SK-N-SH (cell line): Measurements from ENCODE around the gene ZNF641. TPM values are rescaled to one million over a fixed set of nuclear protein-coding genes. Genes with fewer than 3 reads are reported as not detected.
"Not testable (repeated sequence)": the region's sequence is repeated elsewhere in the genome, so short reads cannot be mapped to it uniquely, and the experiment has no call there.

Source experiments
- CTCF ChIA-PET: fragments of 300-600, 350-600 bp; formaldehyde crosslinking; extraction: SDS; loops from one replicate; lab custom pipeline; 2021; lab: Yijun Ruan, JAX
- POLR2A ChIA-PET: fragments of 350-600 bp; sonication (Branson Sonifier 250); formaldehyde crosslinking; extraction: SDS; loops from one replicate; lab custom pipeline; 2020; ENCODE audit warnings: antibody characterized with exemption, inconsistent platforms; lab: Yijun Ruan, JAX
- DNase-seq: peaks from one replicate; pipeline ENCODE4 v3.0.0; 2012
- H2AFZ ChIP-seq: fragments of 200-600 bp; sonication (generic); 2 replicates; pipeline ENCODE4 v1.8.1; 2016; ENCODE audit warnings: antibody characterized with exemption, mild to moderate bottlenecking, low read depth
- H3F3A ChIP-seq: fragments of 200-600 bp; sonication (generic); replicated peaks from 2 replicates; pipeline ENCODE3; 2016; ENCODE audit warnings: antibody characterized with exemption, mild to moderate bottlenecking; ENCODE audit not compliant: insufficient read depth
- H3K27ac ChIP-seq, 2 experiments: fragments of 200-500 bp in 1 of 2; fragments of 200-600 bp in 1 of 2; sonication (Bioruptor generic) in 1 of 2; sonication (generic), shearing (Covaris generic) in 1 of 2; 2 replicates each; pipeline versions ENCODE4 v1.5.1 to v1.6.1; 2014 to 2016; ENCODE audit warnings: low read depth in 2 of 2, inconsistent platforms in 1 of 2, low read length in 1 of 2, mild to moderate bottlenecking in 1 of 2, mixed read lengths in 1 of 2
- H3K27me3 ChIP-seq: fragments of 200-600 bp; sonication (generic), shearing (Covaris generic); 2 replicates; pipeline ENCODE4 v1.6.1; 2016; ENCODE audit warnings: mixed run types; ENCODE audit not compliant: insufficient read depth
- H3K36me3 ChIP-seq, 2 experiments: fragments of 200-500 bp in 1 of 2; fragments of 200-600 bp in 1 of 2; sonication (Bioruptor generic) in 1 of 2; sonication (generic) in 1 of 2; replicated peaks in 1 of 2; 2 replicates each; pipeline versions ENCODE3 to v1.5.1; 2014 to 2016; ENCODE audit warnings: low read length in 1 of 2, mild to moderate bottlenecking in 1 of 2; ENCODE audit not compliant: insufficient read depth in 2 of 2, control insufficient read depth in 1 of 2
- H3K4me1 ChIP-seq, 2 experiments: fragments of 200-500 bp in 1 of 2; fragments of 200-600 bp in 1 of 2; sonication (Bioruptor generic) in 1 of 2; sonication (generic), shearing (Covaris generic) in 1 of 2; 2 replicates each; pipeline versions ENCODE4 v1.5.1 to v1.6.1; 2014 to 2016; ENCODE audit warnings: low read depth in 1 of 2, low read length in 1 of 2, mixed run types in 1 of 2; ENCODE audit not compliant: insufficient read depth in 2 of 2, control insufficient read depth in 1 of 2
- H3K4me2 ChIP-seq: fragments of 200-600 bp; sonication (generic), shearing (Covaris generic); 2 replicates; pipeline ENCODE4 v1.6.1; 2017; ENCODE audit warnings: mixed run types
- H3K4me3 ChIP-seq, 2 experiments: fragments of 200-500 bp in 1 of 2; fragments of 200-600 bp in 1 of 2; sonication (Bioruptor generic) in 1 of 2; sonication (generic), shearing (Covaris generic) in 1 of 2; 2 replicates each; pipeline versions ENCODE4 v1.5.1 to v1.8.1; 2014 to 2016; ENCODE audit warnings: low read depth in 2 of 2, inconsistent platforms in 1 of 2, low read length in 1 of 2, mild to moderate bottlenecking in 1 of 2, mixed read lengths in 1 of 2, moderate library complexity in 1 of 2
- H3K79me2 ChIP-seq: fragments of 200-600 bp; sonication (generic); 2 replicates; pipeline ENCODE4 v1.8.1; 2017; ENCODE audit warnings: mild to moderate bottlenecking; ENCODE audit not compliant: insufficient read depth
- H3K9ac ChIP-seq: fragments of 200-600 bp; sonication (generic); 2 replicates; pipeline ENCODE4 v1.6.1; 2017; ENCODE audit warnings: mixed run types
- H3K9me2 ChIP-seq: fragments of 200-600 bp; sonication (generic); 2 replicates; pipeline ENCODE4 v1.6.1; 2017; ENCODE audit warnings: mixed run types
- H3K9me3 ChIP-seq: fragments of 200-600 bp; sonication (generic); 2 replicates; pipeline ENCODE4 v1.6.1; 2017; ENCODE audit warnings: mixed run types, mild to moderate bottlenecking, moderate library complexity
- H4K20me1 ChIP-seq: fragments of 200-600 bp; sonication (generic); 2 replicates; pipeline ENCODE4 v1.6.1; 2017; ENCODE audit warnings: mild to moderate bottlenecking, mixed run types; ENCODE audit not compliant: insufficient read depth
- EZH2phosphoT487 ChIP-seq: fragments of 200-600 bp; sonication (generic); IDR thresholded peaks from 2 replicates; pipeline ENCODE4 v1.6.1; 2017; ENCODE audit warnings: low read depth, mixed run types, mild to moderate bottlenecking, antibody characterized with exemption, moderate library complexity, borderline replicate concordance
- FOXJ3 ChIP-seq: sonication (generic); formaldehyde crosslinking; IDR thresholded peaks from 2 replicates; pipeline ENCODE4 v1.5.1; 2020; ENCODE audit warnings: mild to moderate bottlenecking, missing genetic modification reagents
- FOXM1 ChIP-seq: IDR thresholded peaks from 2 replicates; pipeline ENCODE4 v1.4.0; 2012; ENCODE audit warnings: low read depth, mild to moderate bottlenecking
- GATA2 ChIP-seq: sonication (generic); formaldehyde crosslinking; IDR thresholded peaks from 2 replicates; pipeline ENCODE4 v1.5.0; 2020; ENCODE audit warnings: mild to moderate bottlenecking, missing genetic modification reagents
- MEF2A ChIP-seq: IDR thresholded peaks from 2 replicates; pipeline ENCODE4 v1.4.0; 2012; ENCODE audit warnings: low read depth, borderline replicate concordance
- POLR2AphosphoS5 ChIP-seq: IDR thresholded peaks from 2 replicates; pipeline ENCODE4 v1.6.1; 2012; ENCODE audit warnings: low read depth, low read length
- RXRA ChIP-seq: IDR thresholded peaks from 2 replicates; pipeline ENCODE4 v1.4.0; 2012; ENCODE audit warnings: low read depth, mild to moderate bottlenecking, borderline replicate concordance
- SMC3 ChIP-seq: IDR thresholded peaks from 2 replicates; pipeline ENCODE4 v1.6.1; 2012; ENCODE audit warnings: low read depth, low read length, improper control_type of control experiment
- TCF12 ChIP-seq: IDR thresholded peaks from 2 replicates; pipeline ENCODE4 v1.4.0; 2012
- TEAD4 ChIP-seq: IDR thresholded peaks from 2 replicates; pipeline ENCODE4 v1.4.0; 2012; ENCODE audit warnings: mild to moderate bottlenecking, borderline replicate concordance; ENCODE audit not compliant: insufficient read depth
- YY1 ChIP-seq: IDR thresholded peaks from 2 replicates; pipeline ENCODE4 v1.4.0; 2012; ENCODE audit warnings: low read depth, mild to moderate bottlenecking
- WGBS: methylation state at CpG from one replicate; pipeline ENCODE4 v1.1.6; 2017; ENCODE audit warnings: low lambda C conversion rate; 5-methylcytosine and 5-hydroxymethylcytosine counted together
- polyA plus RNA-seq, 3 experiments: library from polyadenylated mRNA; depleted of rRNA; stranded (reverse); fragments of >200 nt; gene quantifications; 2 replicates each; pipeline ENCODE4 v1.2.3, GENCODE V29; 2012
- TF ChIP-seq, protein P1 (sequence below): IDR thresholded peaks from 2 replicates; pipeline ENCODE4 v1.6.1; 2012; ENCODE audit warnings: mild to moderate bottlenecking, low read depth, low read length, moderate library complexity
- TF ChIP-seq, protein P2 (sequence below): fragments of 150-350 bp; IDR thresholded peaks from 2 replicates; pipeline ENCODE4 v1.6.1; 2016; ENCODE audit warnings: mild to moderate bottlenecking, low read depth, low read length
- TF ChIP-seq, protein P3 (sequence below): IDR thresholded peaks from 2 replicates; pipeline ENCODE4 v1.4.0; 2012; ENCODE audit warnings: low read depth, borderline replicate concordance

ZNF641 gene
- polyA plus RNA-seq, 1 of the 3 experiments (the other 2 are of a cell fraction), result 1.9 TPM

DNA sequence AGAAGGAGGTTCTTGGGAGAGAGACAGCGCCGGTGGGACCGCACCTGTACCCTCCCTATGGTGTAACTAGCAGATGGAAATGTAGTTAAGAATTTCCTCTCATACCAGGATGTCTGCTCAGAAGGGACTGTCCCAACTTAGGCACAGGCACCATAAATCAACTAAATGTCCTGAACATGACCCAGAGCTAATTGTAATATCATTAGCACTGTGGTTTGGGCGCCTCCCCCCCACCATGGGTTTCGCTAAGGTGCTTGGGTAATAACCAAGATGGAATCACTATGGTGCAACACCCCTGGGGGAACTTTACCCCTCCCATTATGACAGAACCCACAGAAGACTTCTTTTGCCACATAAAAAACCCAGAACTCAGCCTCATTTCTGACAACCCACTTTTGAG, 15.9 kb downstream of the ZNF641 start:
- Histone ChIP-seq H3K9me3 (no peaks in the 10 kb centered on the region), H3K27me3 (no peaks in the 10 kb centered on the region), H3K27ac (no peak overlapping the region), H3K36me3 (no peaks in the 10 kb centered on the region), H3F3A (no peaks in the 10 kb centered on the region), H2AFZ (no peak overlapping the region), H3K79me2 (no peaks in the 10 kb centered on the region)
- CTCF ChIA-PET, result no interaction called here
- no peak for DNase-seq
- WGBS, result 87% methylated on average over 4 of the region's 5 CpGs
- no peak for TF ChIP-seq GATA2 (CRISPR knock-in tag)
- TF ChIP-seq FOXM1, result no peak
- no peak for TF ChIP-seq FOXJ3 (CRISPR knock-in tag)
- TF ChIP-seq POLR2AphosphoS5, result no peak
- TF ChIP-seq SMC3, result no peak
- TF ChIP-seq, protein P1, sequence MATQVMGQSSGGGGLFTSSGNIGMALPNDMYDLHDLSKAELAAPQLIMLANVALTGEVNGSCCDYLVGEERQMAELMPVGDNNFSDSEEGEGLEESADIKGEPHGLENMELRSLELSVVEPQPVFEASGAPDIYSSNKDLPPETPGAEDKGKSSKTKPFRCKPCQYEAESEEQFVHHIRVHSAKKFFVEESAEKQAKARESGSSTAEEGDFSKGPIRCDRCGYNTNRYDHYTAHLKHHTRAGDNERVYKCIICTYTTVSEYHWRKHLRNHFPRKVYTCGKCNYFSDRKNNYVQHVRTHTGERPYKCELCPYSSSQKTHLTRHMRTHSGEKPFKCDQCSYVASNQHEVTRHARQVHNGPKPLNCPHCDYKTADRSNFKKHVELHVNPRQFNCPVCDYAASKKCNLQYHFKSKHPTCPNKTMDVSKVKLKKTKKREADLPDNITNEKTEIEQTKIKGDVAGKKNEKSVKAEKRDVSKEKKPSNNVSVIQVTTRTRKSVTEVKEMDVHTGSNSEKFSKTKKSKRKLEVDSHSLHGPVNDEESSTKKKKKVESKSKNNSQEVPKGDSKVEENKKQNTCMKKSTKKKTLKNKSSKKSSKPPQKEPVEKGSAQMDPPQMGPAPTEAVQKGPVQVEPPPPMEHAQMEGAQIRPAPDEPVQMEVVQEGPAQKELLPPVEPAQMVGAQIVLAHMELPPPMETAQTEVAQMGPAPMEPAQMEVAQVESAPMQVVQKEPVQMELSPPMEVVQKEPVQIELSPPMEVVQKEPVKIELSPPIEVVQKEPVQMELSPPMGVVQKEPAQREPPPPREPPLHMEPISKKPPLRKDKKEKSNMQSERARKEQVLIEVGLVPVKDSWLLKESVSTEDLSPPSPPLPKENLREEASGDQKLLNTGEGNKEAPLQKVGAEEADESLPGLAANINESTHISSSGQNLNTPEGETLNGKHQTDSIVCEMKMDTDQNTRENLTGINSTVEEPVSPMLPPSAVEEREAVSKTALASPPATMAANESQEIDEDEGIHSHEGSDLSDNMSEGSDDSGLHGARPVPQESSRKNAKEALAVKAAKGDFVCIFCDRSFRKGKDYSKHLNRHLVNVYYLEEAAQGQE, result no peak
- TF ChIP-seq YY1, result no peak
- TF ChIP-seq TEAD4, result no peak
- no peak for TF ChIP-seq TCF12
- no peak for TF ChIP-seq RXRA
- TF ChIP-seq, protein P2, sequence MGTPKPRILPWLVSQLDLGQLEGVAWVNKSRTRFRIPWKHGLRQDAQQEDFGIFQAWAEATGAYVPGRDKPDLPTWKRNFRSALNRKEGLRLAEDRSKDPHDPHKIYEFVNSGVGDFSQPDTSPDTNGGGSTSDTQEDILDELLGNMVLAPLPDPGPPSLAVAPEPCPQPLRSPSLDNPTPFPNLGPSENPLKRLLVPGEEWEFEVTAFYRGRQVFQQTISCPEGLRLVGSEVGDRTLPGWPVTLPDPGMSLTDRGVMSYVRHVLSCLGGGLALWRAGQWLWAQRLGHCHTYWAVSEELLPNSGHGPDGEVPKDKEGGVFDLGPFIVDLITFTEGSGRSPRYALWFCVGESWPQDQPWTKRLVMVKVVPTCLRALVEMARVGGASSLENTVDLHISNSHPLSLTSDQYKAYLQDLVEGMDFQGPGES, result no peak
- no peak for TF ChIP-seq MEF2A
- TF ChIP-seq, protein P3, sequence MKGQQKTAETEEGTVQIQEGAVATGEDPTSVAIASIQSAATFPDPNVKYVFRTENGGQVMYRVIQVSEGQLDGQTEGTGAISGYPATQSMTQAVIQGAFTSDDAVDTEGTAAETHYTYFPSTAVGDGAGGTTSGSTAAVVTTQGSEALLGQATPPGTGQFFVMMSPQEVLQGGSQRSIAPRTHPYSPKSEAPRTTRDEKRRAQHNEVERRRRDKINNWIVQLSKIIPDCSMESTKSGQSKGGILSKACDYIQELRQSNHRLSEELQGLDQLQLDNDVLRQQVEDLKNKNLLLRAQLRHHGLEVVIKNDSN, result no peak
- no peak for TF ChIP-seq EZH2phosphoT487
- TF ChIP-seq, all 33 proteins: peak for 0
- Histone ChIP-seq H4K20me1 (no peaks in the 10 kb centered on the region), H3K9me2 (no peaks in the 10 kb centered on the region), H3K4me3 (no peak overlapping the region), H3K4me1 (no peaks in the 10 kb centered on the region), H3K9ac (no peak overlapping the region), H3K4me2 (no peak overlapping the region)
- POLR2A ChIA-PET, result no interaction called here

DNA sequence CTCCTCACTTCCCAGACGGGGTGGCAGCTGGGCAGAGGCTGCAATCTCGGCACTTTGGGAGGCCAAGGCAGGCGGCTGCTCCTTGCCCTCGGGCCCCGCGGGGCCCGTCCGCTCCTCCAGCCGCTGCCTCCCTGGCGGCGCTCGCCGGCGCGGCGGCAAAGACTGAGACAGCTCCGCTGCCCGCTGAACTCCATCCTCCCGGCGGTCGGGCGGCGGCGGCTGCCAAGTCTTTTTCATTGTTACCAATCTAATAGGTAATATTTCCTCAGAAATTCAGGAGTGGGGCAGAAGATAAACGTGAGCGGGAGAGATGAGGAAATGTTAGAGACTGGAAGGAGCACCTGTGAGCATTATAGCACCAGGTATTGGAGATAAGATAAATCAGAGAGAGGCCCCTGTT, 17.0 kb downstream of the ZNF641 start:
- WGBS, result no CpG with 5 or more reads among the region's 26 CpGs
- DNase-seq, H3K9me2 ChIP-seq, H3K4me1 ChIP-seq, H3K4me3 ChIP-seq, POLR2A ChIA-PET, H3K4me2 ChIP-seq, H3K27ac ChIP-seq, H3K9me3 ChIP-seq, H3K9ac ChIP-seq, H2AFZ ChIP-seq, H3K27me3 ChIP-seq, H3K79me2 ChIP-seq, H3F3A ChIP-seq, CTCF ChIA-PET, H4K20me1 ChIP-seq, H3K36me3 ChIP-seq: not testable (repeated sequence)
